SW480 (cell line): ENCODE data around the gene CLEC18A.
"Not testable (repeated sequence)": the region's sequence is repeated elsewhere in the genome, so short reads cannot be mapped to it uniquely, and the experiment has no call there.

Experiments
- DNase-seq: peaks from one replicate; pipeline ENCODE4 v3.0.0-alpha.2; 2016; ENCODE audit warnings: low spot score

Gene CLEC18A

GRCh38 chr16:69951017-69951671 lies at the start of gene CLEC18A:
TSS of gene CLEC18A (plus strand) at chr16:69951334. CDS start at chr16:69951367, 33 bp downstream.
- not testable (repeated sequence) for DNase-seq

DNA sequence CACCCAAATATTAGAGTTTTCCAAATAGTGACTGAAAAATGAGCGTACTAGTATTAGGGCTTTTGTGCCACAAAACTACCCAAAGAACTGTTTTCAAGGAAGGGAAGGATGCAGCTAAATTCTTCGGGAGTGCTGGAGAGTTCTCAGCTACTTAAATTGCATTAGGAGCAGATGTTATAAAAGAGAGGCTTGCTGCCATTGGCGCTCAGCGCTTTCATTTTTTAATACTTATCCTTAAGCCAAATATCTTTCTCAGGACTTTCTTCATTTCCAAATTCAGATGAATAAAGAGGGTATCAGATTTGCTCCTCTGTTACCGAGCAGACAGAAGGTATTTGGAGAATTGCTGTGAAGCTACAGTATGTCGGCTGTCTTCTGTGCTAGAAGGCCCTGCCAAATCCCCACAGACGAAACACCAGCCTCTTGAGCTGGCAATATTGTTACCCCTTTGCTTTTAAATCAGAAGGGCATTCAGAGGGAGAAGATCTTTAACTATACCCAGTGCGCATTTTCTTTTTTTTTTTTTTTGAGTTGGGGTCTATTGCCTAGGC lies 47.2 kb upstream of the CLEC18A start:
- DNase-seq: no peak

- DNase-seq: no peak
Observed at GRCh38 chr16:69904495-69905170, 46.5 kb upstream of the CLEC18A start.

DNA sequence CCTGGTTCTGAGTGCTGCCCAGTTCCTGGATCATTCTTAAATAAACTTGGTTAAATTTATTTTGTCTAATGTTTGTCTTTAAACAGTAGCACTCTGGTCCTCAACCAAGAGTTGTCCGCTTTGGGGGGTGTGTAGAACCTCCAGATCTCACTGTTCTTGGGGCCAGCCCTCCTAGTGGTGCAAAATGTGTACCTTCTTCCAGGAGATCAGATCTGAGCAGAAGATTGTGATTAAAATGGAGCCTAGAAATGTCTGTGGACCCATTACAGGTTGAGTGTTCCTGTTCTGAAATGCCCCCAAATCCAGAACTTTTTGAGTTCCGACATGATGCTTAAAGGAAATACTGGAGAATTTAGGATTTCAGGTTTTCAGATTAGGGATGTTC lies 46.0 kb upstream of the CLEC18A start:
- DNase-seq: no peak

DNA sequence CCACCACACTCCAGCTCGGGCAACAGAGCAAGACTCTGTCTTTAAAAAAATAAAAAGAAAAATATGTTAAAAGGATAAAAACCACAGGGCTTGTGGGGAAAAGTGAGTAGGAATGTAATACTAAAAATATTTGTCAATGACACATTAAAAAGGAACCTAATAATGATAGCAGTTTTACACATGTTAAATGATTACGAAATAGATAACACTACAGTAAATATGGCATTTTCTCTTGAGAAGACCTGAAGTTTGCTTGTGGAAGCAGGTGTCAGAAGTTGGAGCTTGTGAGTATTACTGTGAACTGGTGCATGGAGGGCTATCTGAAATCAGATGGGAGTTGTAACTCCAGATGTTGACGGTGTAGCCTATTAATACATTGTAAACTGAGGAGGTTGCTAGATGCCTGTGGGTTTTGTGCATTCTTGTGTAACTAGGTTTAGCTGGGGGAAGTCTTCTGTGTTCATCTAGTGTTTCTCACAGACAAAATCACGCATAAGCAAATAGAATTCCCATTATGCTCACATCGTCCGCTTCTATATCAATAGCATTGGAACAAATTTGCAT lies 44.2 kb upstream of the CLEC18A start:
- DNase-seq: no peak

DNA sequence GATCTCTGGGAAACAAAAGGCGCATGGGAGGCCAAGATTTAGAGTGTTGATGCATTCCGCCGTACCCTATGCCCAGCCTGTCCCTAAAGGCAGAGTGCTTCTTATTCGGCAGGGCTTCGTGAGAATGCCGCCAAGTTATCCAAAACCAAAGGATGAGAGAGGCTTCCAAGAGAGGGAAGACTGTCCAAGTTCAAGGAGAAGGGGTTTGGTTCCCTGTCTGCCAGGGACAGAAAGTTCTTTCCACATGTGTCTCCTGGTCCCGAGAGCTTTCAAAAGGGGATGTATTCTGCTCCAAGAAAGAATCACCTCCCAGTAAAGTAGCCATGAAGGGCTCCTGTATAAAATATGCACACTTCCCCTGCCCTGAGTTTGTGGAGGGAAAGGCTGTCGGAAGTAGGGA lies 42.1 kb upstream of the CLEC18A start:
- no peak for DNase-seq

DNA sequence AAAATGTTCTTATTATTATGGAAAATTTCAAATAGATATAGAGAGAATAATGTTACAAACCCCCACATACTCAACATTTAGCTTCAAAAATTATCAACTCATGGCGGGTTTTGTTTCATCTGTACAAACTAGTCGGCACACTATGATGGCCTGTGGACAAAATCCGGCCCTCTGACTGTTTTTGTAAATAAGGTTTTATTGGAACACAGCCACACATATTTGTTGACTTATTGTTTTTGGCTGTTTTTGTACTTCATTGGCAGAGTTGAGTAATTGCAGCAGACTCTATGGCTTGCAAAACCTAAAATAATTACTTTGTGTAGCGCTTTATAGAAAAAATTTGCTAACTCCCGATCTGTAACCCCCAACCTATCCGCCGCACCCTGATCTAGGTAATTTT lies 41.4 kb upstream of the CLEC18A start:
- no peak for DNase-seq

- no peak for DNase-seq
Observed at GRCh38 chr16:69910964-69911363, 40.2 kb upstream of the CLEC18A start.

DNA sequence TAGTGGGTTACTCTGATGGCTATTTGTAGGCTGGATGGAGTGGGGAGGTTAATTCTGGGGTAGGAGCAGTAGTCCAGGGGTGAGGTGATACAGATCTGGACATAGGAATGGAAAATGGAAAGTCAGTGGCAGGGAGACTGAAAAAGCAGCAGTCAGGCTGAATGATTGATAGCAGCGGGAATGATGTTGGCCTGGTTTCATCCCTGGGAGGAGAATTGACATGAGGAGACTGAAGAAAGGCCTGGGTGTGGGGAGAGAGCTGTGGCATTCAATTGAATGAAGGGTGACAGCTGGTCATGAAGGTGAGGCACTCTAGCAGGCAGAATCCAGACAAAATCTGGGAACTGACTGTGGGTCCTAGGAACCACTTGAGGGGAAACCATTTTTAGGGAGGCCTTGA lies 34.7 kb upstream of the CLEC18A start:
- no peak for DNase-seq

DNA sequence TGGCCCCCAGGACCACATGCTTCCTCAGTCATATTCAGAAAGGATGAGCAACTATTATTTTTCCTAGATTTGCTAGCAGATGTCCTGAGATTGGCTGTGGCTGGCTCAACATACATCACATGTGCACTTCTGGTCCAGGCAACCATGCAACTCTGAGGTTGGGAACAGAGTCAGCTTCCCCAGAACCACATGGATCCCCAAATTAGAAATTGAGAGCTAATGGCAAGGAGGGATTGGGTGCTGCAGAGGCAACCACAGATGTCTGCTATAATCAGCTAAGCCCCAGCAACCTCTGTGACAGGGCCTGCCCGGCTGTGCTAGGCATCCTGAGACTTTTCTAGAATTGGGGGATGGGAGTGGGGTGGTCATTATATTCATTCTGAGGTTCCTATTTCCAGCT lies 33.8 kb upstream of the CLEC18A start:
- no peak for DNase-seq

- DNase-seq: no peak
Observed at GRCh38 chr16:69917739-69918138, 33.4 kb upstream of the CLEC18A start.

DNA sequence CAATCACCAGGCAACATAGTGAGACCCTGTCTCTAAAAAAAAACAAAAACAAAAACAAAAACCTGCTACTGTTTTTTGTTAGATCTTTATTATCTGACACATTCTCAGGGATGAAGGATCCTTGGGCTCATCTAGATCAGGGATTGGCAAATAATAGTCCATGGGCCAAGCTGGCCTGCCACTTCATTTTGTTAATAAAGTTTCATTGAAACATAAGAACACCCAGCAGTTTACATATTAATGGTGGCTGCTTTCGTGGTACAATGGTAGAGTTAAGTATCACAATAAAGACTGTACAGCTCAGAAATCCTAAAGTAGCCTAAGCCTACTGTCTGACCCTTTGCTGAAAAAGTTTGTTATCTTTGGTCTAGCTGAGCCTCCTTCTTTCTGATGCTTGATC lies 32.9 kb upstream of the CLEC18A start:
- DNase-seq: no peak

GRCh38 chr16:69921127-69921526 lies 30.0 kb upstream of the CLEC18A start:
- DNase-seq: no peak

GRCh38 chr16:69922200-69922599 lies 28.9 kb upstream of the CLEC18A start:
- no peak for DNase-seq

GRCh38 chr16:69924041-69924775 lies 26.9 kb upstream of the CLEC18A start:
- no peak for DNase-seq

- DNase-seq: no peak
Observed at GRCh38 chr16:69924777-69925191, 26.4 kb upstream of the CLEC18A start.

DNA sequence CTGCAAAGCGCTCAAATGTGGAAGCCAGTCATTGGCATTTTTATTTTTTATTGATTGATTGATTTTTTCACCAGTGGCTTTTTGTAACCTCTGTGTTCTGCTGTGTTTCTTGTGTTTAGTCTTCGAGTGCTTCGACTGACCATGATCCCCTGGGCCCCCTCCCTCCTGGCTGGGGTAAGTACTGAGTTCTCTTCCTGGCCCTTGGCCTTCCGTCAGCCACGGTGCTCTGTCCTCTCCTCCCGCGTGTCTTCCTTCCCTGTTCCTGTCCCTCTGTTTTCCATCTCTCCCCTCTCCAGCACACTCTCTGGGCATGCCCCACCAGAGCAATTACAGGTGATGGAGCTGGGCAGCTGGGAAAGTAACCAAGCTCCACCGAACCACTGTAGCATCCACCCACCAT lies 25.8 kb upstream of the CLEC18A start:
- DNase-seq: no peak

- no peak for DNase-seq
Observed at GRCh38 chr16:69926241-69926640, 24.9 kb upstream of the CLEC18A start.

DNA sequence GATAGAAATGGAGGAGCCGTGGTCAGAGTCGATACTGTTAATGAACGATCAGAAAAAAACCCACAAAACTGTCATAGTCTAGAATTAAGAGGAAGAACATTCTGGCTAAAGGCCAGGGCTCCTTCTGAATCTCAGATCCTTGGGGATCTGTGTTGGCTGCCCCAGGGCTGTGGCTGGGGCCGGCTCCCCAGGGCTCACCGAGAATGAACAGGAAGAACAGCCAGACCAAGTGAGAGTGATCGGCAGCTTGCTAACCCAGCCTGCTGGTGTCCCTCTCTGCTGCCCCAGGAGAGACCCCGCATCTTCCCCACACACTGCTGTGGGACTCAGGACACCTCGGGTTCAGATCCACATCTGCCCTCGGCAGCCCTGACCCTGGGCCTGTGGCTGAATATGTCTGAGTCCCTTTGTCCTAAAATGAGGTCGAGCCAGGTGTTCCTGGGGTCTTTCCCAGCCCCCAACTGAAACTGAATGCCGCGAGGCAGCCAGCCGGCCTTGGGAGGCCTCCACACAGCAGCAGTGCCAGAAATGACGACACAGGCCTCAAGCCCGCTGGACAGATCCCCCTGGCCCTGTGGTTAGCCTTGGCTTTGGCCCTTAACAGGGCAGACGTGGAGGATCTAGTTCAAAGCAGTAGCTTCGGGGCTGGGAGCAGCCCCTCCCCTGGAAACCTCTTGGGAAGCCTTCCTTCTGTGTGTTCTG lies 23.9 kb upstream of the CLEC18A start:
- no peak for DNase-seq

DNA sequence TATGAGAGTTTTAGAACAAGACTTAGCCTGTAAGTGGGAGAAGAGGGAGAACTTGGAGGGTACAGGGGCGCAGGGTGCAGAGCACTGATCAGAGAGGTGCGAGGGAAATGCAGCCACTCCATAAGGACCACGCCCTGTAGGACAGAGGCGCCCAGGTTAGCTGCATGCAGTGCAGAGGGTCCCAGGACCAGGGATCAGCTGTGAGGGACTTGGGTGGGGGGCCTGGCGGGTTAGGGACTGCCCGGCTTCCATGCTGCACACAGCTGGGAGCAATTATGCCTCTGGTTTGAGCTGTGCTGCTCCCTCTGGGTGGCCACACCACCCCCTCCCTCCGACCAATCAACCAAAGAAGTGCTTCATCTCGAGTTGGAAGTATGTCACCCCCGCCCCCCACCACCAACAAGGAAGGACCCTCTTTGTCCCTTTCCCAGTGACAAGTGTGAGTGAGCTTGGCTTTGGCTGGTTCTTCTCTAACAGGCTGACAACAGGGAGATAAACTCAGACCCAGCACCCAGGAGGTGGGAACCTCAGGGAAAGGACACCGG lies 22.2 kb upstream of the CLEC18A start:
- no peak for DNase-seq

DNA sequence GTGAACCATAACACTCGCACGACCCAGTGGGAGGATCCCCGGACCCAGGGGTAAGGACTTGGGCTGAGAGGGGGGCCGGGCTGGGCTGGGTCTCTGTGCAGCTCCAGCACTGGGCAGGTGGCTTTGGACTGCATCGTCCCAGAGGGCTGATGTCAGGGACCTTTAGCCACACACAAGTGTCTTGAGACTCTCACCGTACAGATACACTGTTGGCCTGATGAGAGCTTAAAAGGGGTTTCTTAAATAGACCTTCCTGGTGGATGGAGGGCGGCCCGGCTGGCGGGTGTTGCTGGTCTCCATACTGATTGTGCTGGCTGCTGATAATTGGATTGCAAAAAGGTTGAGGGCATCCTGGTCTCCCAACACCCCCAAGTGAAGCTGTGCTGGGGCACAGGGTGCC lies 21.7 kb upstream of the CLEC18A start:
- DNase-seq: no peak
